Measurements from ENCODE around the gene NANOG. TPM values are rescaled to one million over a fixed set of nuclear protein-coding genes. Genes with fewer than 3 reads are reported as not detected.

The NANOG gene
- total and polyA plus RNA-seq, 2 of the 8 experiments (the other 6 are each of a cell fraction or from before 2014, with no cell fraction given) = 53.7 to 231 TPM

DNA sequence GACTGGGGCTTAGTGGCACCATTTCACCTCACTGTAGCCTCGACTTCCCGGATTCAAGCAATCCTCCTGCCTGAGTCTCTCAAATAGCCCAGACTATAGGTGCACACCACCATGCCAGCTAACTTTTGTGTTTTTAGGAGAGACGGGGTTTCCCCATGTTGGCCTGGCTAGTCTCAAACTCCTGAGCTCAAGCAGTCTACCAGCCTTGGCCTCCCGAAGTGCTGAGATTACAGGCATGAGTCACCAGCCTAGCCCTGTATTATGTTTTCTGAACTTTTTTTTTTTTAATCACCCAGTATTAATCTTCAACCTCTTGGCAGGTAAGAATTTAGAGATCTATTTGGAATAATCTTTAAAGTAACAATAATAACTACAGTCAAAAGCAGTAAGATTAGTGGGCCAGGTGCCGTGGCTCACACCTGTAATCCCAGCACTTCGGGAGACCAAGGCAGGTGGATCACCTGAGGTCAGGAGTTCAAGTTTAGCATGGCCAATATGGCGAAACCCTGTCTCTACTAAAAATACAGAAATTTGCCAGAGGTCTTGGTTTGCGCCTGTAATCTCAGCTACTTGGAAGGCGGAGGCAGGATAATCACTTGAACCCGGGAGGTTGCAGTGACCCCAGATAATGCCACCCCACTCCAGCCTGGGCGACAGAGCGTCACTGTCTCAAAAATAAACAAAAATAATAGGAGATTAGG is 8.6 kb downstream of the NANOG start:
- Histone ChIP-seq H2BK5ac (ENCODE audit: low read depth, low read length) (peak overlapping the region; percentile 96), H3K23ac (ENCODE audit: insufficient read length) (no peak overlapping the region), H2AK5ac (ENCODE audit: low read depth, low read length) (peak overlapping the region; percentile 79), H3K4me1 (replicated peaks in 1 of 4; ENCODE audit: control insufficient read depth in 3 of 4, insufficient read depth in 4 of 4, low read length in 3 of 4) (peaks cover 6 to 18% (median 13%) of the 10 kb centered on the region in 4 experiments), H3K36me3 (ENCODE audit: control insufficient read depth in 2 of 4, insufficient read depth in 4 of 4, low read length in 3 of 4) (peaks cover 5 to 45% (median 19%) of the 10 kb centered on the region in 4 experiments; a peak in 7 of 8 replicates), H3K9ac (replicated peaks in 1 of 4; ENCODE audit: extremely low read depth in 1 of 4, low read depth in 3 of 4, low read length in 3 of 4) (peak overlapping the region in 2 of 4 experiments; percentile 5 to 48; a peak in 4 of 7 replicates), H3K9me3 (ENCODE audit: insufficient read depth in 2 of 2, low read depth in 1 of 2, low read length in 1 of 2) (no peaks in the 10 kb centered on the region), H4K20me1 (replicated peaks in 1 of 2; ENCODE audit: control insufficient read depth in 1 of 2, insufficient read depth in 2 of 2, low read length in 2 of 2) (no peaks in the 10 kb centered on the region), H3K14ac (ENCODE audit: insufficient read length) (peak overlapping the region; percentile 89), H4K91ac (replicated peaks; ENCODE audit: insufficient read length, low read length) (no peak overlapping the region), H2AFZ (ENCODE audit: low read length) (no peak overlapping the region), H3K27me3 (replicated peaks in 1 of 4; ENCODE audit: control insufficient read depth in 3 of 4, extremely low read depth in 1 of 4, insufficient read depth in 3 of 4, low read length in 3 of 4) (no peaks in the 10 kb centered on the region), H3K79me2 (ENCODE audit: control insufficient read depth in 1 of 2, insufficient read depth in 2 of 2, low read length in 2 of 2) (peaks cover 0 to 14% of the 10 kb centered on the region in 2 experiments; a peak in 2 of 4 replicates), H2BK20ac (ENCODE audit: low read length) (peak overlapping the region; percentile 97; the same call in 1 of the 2 replicates), H3K4me2 (ENCODE audit: insufficient read depth in 1 of 2, low read depth in 2 of 2, low read length in 2 of 2) (peak overlapping the region; percentile 13 to 25; a peak in 2 of 4 replicates), H3K23me2 (ENCODE audit: low read depth, low read length) (no peaks in the 10 kb centered on the region), H3K4me3 (ENCODE audit: extremely low read depth in 1 of 4, insufficient read depth in 2 of 4, low read depth in 3 of 4, low read length in 4 of 4) (peak overlapping the region in 1 of 4 experiments; percentile 44; a peak in 1 of 8 replicates), H3K79me1 (ENCODE audit: low read depth, low read length) (no peaks in the 10 kb centered on the region), H3K56ac (replicated peaks; ENCODE audit: insufficient read length, low read depth, low read length) (peak overlapping the region; percentile 73), H3K27ac (ENCODE audit: low read depth, low read length) (peak overlapping the region; percentile 69; the same call in 1 of the 2 replicates), H3K4ac (replicated peaks; ENCODE audit: insufficient read length, low read depth, low read length) (no peak overlapping the region), H4K5ac (ENCODE audit: insufficient read length, low read depth, low read length) (peak overlapping the region; percentile 85), H3K18ac (ENCODE audit: extremely low read depth, low read length) (peak overlapping the region; percentile 78), H2BK120ac (replicated peaks; ENCODE audit: low read depth, low read length) (peak overlapping the region; percentile 29), H2BK15ac (ENCODE audit: low read length) (0 out of 2 replicates have a peak overlapping the region, but pooled peaks have one; percentile 32), H4K8ac (ENCODE audit: extremely low read depth, insufficient read depth, low read length) (no peak overlapping the region), H2BK12ac (ENCODE audit: low read depth, low read length) (peak overlapping the region; percentile 93; the same call in 1 of the 2 replicates)
- ChIA-PET CTCF (ENCODE audit: partially characterized antibody) (interaction anchor here (0.7 to 14.2 kb wide), 9 partner anchors 8 to 155 kb away, joined by 3 to 128 read pairs (median 5); partner anchors contain the start of gene NANOG), POLR2A (ENCODE audit: partially characterized antibody) (interaction anchor here (0.7 to 3.3 kb wide), 9 partner anchors 10 to 156 kb away, joined by 3 to 25 read pairs (median 3); partner anchors contain the start of gene NANOG)
- DNase-seq (ENCODE audit: low read depth in 1 of 2, low spot score in 2 of 2) = no peak
- no peak for FAIRE-seq
- TF ChIP-seq CBX8 (IDR thresholded peaks at IDR 0.05; ENCODE audit: borderline replicate concordance, low read depth, low read length) (no peak), BCL11A (IDR thresholded peaks at IDR 0.05; ENCODE audit: low read depth in 2 of 2, low read length in 2 of 2) (no peak), JUND (IDR thresholded peaks at IDR 0.05; ENCODE audit: low read length) (peak; percentile 52; the same call in 1 of the 2 replicates)
- 63% methylated on average over 12 of the region's 12 CpGs; no CpG with 5 or more reads in 1 of the 2 experiments for WGBS, 2 experiments (ENCODE audit: extremely low coverage in 1 of 2, insufficient coverage in 1 of 2, insufficient read length in 1 of 2, insufficient replicate concordance in 2 of 2, low coverage in 1 of 2, low lambda C conversion rate in 2 of 2, missing lambda C conversion rate in 1 of 2)

Measured in H1 (cell line).